Hepatocyte (in vitro differentiated cells): ENCODE results near the gene NPEPL1.

ENCODE experiments used
- CTCF ChIP-seq: fragments of 200-600 bp; sonication (generic); IDR thresholded peaks from 2 replicates; pipeline ENCODE4 v1.5.1; 2016; ENCODE audit warnings: antibody characterized with exemption, mild to moderate bottlenecking; ENCODE audit not compliant: poor library complexity
- EZH2 ChIP-seq: fragments of 200-600 bp; sonication (generic); IDR thresholded peaks from 2 replicates; pipeline ENCODE4 v1.6.1; 2016; ENCODE audit warnings: antibody characterized with exemption, mild to moderate bottlenecking, borderline replicate concordance
- EZH2phosphoT487 ChIP-seq: fragments of 200-600 bp; sonication (generic); IDR thresholded peaks from one replicate; pipeline ENCODE4 v1.6.1; 2018; ENCODE audit warnings: antibody characterized with exemption, mild to moderate bottlenecking, low read depth, moderate library complexity; ENCODE audit not compliant: unreplicated experiment, severe bottlenecking

- TF ChIP-seq CTCF, result no peak
- no peak for TF ChIP-seq EZH2phosphoT487
- no peak for TF ChIP-seq EZH2
Measured at GRCh38 chr20:58731192-58731591, 38.6 kb downstream of the NPEPL1 start.
